DOHH2 (cell line): ENCODE measurements around the gene REXO1.

Source experiments
- EZH2phosphoT487 ChIP-seq: fragments of 200-600 bp; sonication (generic); IDR thresholded peaks from 2 replicates; pipeline ENCODE4 v1.6.1; 2017; ENCODE audit warnings: borderline replicate concordance, mild to moderate bottlenecking, antibody characterized with exemption, low read length, moderate library complexity, mixed read lengths
- TF ChIP-seq, protein P1 (sequence below): fragments of 200-600 bp; sonication (generic); IDR thresholded peaks from one replicate; pipeline ENCODE4 v1.5.1; 2014; ENCODE audit warnings: antibody characterized with exemption, mild to moderate bottlenecking, low read depth, low read length; ENCODE audit not compliant: poor library complexity, severe bottlenecking

DNA sequence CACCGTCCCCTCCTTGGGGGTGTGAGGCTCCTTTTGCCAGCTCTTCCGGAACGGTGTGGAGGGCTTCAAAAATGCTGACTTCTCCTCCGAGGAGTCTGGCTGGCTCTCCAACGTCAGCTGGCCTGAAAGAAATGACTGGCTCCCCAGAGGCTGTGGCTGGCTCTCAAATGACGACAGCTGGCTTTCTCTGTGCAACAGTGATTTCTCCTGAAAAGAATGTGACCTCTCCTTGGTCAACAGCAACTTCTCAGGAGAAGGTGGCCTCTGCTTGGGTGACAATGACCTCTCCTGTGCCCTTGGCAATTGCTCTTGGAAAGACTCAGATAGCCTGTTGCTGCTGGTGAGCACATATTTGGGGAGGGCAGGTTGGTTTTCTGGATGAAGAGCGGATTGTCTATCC lies 65.8 kb downstream of the REXO1 start:
- TF ChIP-seq EZH2phosphoT487 = no peak
- TF ChIP-seq, protein P1, sequence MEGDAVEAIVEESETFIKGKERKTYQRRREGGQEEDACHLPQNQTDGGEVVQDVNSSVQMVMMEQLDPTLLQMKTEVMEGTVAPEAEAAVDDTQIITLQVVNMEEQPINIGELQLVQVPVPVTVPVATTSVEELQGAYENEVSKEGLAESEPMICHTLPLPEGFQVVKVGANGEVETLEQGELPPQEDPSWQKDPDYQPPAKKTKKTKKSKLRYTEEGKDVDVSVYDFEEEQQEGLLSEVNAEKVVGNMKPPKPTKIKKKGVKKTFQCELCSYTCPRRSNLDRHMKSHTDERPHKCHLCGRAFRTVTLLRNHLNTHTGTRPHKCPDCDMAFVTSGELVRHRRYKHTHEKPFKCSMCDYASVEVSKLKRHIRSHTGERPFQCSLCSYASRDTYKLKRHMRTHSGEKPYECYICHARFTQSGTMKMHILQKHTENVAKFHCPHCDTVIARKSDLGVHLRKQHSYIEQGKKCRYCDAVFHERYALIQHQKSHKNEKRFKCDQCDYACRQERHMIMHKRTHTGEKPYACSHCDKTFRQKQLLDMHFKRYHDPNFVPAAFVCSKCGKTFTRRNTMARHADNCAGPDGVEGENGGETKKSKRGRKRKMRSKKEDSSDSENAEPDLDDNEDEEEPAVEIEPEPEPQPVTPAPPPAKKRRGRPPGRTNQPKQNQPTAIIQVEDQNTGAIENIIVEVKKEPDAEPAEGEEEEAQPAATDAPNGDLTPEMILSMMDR = no peak
